IMR-90 (cell line): Measurements from ENCODE around the gene ZMYM4.

Experiments
- BHLHE40 ChIP-seq: fragments of 150-350 bp; IDR thresholded peaks from 2 replicates; pipeline ENCODE4 v1.6.1; 2016; ENCODE audit warnings: mild to moderate bottlenecking, low read depth, low read length
- CTCF ChIP-seq: conservative IDR thresholded peaks from 2 replicates; pipeline ENCODE4 v1.5.1; 2012; ENCODE audit warnings: mild to moderate bottlenecking, low read depth, low read length, improper control_type of control experiment
- ELK1 ChIP-seq: fragments of 150-350 bp; IDR thresholded peaks from 2 replicates; pipeline ENCODE4 v1.6.1; 2016; ENCODE audit warnings: low read depth, mild to moderate bottlenecking, low read length, moderate library complexity, borderline replicate concordance
- FOS ChIP-seq: fragments of 150-350 bp; IDR thresholded peaks from 2 replicates; pipeline ENCODE4 v1.6.1; 2016; ENCODE audit warnings: low read depth, low read length
- MAFK ChIP-seq: IDR thresholded peaks from 2 replicates; pipeline ENCODE4 v1.6.1; 2012; ENCODE audit warnings: low read depth, low read length, improper control_type of control experiment
- POLR2A ChIP-seq: IDR thresholded peaks from 2 replicates; pipeline ENCODE4 v1.6.1; 2012; ENCODE audit warnings: mild to moderate bottlenecking, low read depth, low read length
- RAD21 ChIP-seq: IDR thresholded peaks from 2 replicates; pipeline ENCODE4 v1.6.1; 2012; ENCODE audit warnings: low read length, improper control_type of control experiment

GRCh38 chr1:35453031-35453430, 184.5 kb downstream of the ZMYM4 start:
- TF ChIP-seq MAFK = no peak
- TF ChIP-seq POLR2A = no peak
- no peak for TF ChIP-seq ELK1
- no peak for TF ChIP-seq CTCF
- no peak for TF ChIP-seq FOS
- TF ChIP-seq BHLHE40 = no peak
- TF ChIP-seq RAD21 = no peak
